ENCODE results near the gene FOXO4.

The FOXO4 gene

GRCh38 chrX:71147496-71148277, 52.0 kb downstream of the FOXO4 start:
- no peak for FAIRE-seq

GRCh38 chrX:71148278-71148663, 52.6 kb downstream of the FOXO4 start:
- no peak for FAIRE-seq

- no peak for FAIRE-seq
Measured at GRCh38 chrX:71151366-71151765, 55.7 kb downstream of the FOXO4 start.
